HG03066 (cell line): Measurements from ENCODE around the gene PICALM.

Experiments
- ATAC-seq: cut with Tn5 transposase; IDR thresholded peaks from one replicate; pipeline ENCODE4 v1.9.1; 2021; ENCODE audit warnings: low read depth; ENCODE audit not compliant: unreplicated experiment

Gene PICALM

DNA sequence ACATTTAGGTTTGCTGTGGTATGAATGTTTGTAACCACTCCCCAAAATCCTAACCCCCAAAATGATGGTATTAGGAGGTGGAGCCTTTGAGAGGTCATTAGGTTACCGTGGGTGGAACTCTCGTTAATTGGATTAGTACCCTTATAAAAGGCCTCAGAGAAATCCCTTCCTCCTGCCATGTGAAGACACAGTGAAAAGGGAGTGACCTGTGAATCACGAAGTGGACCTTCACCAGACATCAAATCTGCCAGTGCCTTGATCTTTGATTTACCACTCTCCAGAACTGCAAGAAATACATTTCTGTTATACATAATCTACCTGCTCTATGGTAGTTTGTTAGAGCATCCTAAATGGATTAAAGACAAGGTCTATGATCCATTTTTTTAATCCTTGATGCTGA is 12.6 kb upstream of the PICALM start:
- ATAC-seq = no peak

DNA sequence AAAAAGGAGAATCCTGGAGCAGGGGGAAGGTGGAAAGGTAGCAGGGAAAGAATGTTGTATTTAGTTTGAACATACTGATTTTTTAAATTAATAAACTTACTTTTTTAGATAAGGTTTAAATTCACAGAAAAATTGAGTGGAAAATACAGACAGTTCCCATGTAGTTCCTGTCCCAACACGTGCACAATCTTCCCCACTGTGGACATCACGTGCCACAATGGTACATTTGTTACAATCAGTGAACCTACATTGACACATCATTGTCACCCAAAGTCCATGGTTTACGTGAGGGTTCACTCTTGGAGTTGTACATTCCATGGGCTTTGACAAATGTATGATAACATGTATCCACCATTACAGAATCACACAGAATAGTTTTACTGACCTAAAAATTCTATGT is 10.5 kb upstream of the PICALM start:
- no peak for ATAC-seq

DNA sequence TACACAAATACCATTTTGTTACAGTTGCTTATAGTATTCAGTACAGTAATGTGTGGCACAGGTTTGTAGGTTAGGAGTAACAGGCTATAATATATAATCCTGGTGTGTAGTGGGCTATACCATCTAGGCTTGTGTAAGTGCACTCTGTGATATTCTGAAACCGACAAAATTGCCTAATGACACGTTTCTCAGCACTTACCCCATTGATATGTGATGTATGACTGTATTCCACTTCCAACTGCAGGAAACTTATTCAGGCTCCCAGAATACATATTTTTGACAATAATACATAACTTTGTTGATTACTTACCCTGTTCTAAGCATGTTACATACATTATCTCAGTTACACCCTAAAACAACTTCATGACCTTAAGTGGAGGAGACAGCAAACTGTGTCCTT is 5.1 kb upstream of the PICALM start:
- no peak for ATAC-seq

DNA sequence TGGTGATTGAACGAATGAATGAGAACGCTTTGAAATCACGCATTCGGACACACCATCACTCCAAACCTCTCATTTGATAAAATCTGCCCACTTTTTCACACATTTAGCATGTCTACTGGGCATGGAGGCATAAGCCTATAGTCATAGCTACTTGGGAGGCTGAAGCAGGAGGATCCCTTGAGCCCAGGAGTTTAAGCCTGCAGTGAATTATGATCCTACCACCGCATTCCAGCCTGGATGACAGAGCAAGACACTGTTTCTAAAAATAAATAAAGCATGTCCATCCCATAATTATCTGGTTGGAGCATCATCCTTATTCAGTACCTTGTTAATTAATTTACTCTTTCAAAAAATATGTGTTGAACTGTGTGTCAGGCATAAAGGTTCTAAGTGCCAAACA is 3.3 kb upstream of the PICALM start:
- no peak for ATAC-seq

DNA sequence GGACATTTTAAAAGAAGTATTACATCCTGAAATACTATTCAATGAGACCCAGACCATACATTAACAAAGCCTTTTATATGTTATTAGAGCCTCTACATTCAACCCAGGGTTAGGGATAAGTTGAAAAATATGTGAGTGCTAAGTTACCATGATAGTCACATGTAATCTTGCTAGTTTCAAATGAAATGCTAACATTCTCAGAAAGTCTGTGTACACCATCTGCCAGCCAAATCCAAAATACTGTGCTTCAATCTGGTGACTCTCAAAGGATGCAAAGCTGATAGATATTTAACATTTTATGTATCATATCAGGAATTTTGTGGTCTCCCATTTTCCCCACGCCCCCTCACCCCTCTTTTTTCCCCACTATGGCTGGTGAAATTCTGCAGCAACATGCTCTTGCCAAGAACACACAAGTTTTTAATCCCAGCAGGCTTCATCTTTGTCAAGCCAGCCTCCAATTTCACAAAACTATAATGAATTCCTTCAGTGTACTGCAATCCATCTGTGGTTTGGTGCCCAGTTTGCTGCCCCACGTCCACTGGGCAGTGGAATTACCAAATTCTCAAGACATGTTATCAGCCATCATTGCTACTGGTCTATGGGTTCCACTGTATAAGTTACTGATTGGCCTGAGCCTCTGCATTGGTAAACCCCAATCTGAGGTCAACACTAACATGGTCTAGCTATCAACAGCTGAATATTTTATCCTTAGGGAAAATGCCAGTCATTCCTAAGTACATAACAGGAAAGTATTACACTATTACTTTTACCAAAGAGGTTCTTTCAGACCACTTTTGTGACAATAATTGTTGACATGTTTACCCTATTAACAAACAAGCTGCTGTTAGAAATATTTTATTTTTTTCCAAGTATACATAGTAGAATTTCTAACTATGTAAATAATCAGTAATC is 1.5 kb upstream of the PICALM start:
- no peak for ATAC-seq

DNA sequence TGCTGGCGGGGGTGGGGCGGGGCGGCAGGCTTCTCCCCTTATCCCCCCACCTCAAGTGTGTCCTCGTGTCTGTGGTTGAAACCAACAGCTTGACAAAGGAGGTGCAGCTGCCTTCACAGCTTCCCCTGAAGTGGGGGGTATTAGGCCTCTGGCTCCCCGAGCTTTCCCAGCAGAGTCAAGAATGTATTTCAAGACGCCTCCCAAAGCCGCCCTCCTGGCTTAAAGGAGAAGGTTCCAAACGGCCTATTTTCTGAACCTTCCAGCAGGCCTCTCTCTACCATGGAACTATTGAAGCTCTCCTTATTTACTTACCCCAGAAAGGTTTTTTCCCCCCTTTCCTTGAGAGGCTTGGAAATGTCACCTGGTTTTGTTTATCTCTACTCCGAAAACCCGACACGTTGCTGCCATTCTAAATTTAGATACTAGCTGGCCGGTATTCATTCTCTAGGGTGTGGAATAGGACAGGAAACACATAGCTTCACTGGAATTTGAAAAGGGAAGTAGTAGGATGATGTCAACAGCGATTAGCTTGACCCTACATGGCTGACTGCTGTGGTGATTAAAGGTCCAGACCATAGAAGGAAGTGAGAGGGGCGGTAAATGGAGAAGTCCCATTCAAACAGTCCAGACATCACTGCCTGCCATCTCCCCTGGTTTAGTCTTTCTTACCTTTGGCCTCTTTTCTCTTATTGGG is 671 bp upstream of the PICALM start:
- ATAC-seq = peak; percentile 51

DNA sequence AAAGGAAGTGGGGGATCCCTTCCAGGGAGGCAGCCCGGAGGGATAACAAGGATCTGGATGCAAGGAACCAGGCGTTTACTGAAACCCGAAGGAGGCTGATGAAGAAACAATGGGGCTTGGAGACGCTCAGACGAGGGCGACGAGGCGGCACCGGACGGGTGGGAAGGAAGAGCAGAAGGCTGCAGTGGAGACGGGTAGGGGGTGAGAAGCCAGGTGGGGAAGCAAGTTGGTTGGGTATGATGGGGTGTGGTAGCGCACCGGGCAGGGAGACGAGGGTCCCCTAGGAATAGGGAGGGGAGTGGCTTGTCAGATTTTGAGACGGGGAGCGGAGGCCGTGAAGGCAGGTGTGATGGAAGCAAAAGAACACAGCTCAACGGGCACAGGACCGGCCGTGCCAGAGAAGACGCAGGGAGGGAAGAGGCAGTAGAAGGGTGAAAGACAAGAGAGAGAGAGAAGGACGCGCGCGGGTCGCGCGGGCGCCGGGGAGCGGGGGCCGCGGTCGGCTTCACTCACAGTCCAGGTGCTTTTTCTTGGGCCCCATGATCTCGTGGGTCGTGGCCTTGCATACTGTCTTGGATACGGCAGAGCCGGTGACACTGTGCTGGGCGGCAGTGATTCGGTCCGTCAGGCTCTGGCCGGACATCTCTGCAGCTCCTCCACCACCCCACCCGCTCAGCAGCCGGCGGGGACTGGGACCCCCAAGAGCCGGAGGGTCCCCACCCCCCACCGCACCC is 579 bp downstream of the PICALM start:
- ATAC-seq = peak; percentile 15

DNA sequence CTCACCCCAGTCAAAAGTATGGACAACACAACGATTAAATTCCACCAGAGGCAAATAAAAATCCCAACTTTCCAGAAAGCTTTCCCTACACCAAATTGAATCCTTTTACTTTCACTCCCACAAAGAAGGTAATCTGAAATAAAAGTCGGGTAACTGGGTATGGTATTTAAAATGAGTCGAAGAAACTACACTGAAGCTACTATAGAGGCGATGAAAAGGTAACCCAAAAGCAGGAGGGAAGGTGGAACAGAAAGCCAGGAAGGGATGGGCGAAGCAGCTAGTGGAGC is 1.1 kb downstream of the PICALM start:
- no peak for ATAC-seq

DNA sequence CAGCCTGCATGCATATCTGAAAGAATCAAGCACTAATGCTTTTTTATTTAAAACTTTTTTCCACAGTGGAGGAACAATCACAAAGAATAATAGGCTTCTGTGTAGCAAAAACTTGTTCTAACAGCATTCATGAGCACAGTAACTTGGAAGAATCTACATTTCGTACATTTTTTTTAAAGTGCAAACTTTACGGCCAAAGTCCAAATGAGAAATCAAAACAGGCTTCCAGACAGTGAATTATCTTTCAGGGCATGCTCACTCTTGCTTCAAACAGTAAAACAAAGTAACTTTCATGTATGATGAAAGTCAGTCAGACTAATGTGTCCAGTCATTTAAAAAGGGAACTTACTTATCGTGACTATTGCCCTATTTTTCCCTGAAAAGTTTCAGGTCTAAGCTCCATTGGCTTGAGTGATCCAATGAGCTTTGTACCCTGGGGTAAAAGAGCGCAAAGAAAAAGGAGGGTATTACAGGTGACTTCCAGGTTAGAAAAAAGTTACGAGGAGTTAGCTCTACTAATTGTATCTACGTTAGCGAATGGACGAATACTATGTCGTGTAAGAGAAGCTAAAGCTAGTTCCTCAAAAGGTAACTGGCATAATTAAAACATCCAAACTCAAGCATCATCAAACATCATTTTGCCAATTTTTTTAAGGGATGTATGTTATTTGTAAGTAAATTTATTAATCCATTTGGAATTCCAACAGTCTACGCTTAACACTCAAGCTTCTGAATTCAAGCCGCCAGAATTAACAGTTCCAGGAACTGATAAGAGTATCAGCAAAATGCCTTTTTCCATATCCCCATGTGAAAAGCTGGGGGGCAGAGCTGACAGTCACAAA is 1.7 kb downstream of the PICALM start:
- no peak for ATAC-seq

DNA sequence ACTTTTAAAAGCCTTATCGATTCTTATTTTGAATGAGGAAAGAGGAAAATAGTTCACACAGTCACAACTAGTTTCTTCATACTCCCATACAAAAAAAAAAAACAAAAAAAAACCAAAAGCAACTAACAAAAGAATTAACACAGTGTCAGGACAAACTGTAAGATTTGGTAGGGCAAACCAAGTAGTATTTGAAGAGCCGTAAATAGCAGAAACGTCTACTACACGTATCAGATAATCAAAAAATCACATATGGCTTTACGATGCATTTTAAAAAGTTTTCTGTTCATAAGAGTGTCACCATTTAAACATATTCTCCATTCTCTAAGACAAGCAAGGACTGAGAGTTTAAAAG is 2.3 kb downstream of the PICALM start:
- ATAC-seq = no peak

DNA sequence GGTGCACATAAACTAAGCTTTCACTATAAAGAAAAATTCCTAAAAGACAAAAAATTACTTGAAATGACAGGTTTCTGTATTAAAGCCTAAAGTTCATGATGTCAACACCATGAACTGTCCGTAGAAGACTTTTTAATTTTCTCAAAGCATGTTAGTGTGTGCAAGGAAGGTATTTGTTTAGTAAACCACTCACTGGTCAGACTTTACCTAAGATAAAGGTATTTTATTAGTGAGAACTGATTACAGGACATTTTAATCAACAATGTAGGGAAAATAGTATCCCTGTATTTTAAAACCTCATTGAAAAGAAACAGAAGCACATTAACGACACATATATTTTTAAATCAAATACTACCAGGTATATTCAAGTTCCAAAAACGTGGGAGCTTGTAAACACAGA is 2.9 kb downstream of the PICALM start:
- ATAC-seq = no peak

DNA sequence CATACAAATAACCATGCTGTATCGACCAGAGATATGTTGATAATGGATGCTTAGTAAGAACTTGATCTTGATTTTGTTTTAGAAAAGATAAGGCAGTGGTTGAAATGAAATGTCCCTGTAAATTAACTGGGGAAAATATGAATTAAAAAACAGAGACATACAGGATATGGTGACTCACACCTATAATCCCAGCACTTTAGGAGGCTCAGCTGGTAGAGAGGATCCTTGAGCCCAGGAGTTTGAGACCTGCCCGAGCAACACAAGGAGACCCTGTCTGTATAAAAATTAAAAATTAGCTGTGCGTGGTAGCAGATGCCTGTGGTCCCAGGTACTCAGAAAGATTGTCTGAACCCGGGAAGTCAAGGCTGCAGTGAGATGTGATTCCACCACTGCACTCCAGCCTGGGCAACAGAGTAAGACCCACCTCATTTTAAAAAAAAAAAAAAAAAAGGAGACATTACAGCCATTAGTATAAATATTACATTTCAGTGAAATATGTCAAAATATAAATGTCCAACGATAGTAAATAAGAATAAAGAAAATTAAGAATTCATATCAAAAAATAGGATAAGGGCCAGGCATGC is 4.6 kb downstream of the PICALM start:
- no peak for ATAC-seq

DNA sequence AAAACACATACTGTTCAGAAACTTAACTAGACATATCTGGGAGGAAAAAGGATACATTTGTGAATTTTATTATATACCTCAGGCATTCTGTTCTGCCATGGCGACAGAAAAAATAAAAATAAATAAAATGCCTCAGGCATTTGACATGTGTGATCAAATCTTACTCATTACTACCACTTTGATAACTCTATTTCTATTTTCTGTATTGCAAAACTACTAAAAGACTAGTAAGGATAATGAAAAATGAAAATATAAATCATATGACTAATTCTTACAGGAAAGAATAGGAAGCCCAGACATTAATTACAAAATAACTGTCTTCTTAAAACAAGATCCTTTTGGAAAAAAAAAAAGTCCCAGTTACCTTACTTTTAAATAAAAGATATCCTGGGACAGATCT is 5.3 kb downstream of the PICALM start:
- ATAC-seq = no peak

DNA sequence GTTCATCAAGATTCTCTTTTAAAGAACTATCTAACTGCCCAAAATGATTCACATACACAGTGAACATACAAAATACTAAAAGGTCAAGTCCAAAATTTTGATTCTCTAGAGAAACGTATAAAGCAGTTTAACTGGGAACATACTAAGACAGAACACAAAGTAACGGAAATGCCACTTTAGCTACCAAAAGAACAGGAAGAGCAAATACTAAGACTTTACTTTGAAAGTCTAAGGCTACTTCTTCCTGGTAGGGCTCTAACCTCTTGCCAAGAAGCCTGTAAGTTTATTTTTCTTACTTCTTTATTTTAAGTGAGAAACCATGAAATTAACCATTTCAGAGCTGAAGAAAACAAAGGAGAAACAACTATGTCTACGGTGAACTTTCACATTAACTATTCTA is 6.2 kb downstream of the PICALM start:
- no peak for ATAC-seq

DNA sequence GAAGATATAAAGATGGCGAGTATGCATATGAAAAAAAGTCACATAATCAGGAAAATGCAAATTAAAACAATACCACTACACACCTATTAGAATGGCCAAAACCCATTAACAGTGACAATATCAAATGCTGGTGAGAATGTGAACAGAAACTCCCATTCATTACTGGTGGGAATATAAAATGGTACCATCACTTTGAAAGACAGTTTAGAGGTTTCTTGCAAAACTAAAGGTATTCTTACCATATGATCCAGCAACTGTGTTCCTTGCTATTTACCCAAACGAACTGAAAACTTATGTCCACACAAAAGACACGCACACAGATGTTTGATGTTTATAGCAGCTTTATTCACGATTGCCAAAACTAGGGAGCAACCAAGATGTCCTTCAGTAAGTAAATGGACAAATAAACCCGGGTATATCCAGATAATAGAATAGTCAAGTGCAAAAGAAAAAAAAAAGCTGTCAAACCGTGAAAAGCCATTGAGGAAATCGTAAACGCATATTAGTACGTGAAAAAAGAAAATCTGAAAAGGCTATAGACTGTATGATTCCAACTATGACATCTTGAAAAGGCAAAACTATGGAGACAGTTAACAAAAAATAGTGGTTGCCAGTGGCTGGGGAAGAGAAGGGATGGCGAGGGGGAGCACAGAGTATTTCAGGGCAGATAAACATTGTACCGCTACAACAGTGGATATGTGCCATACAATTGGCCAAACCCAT is 7.2 kb downstream of the PICALM start:
- no peak for ATAC-seq

DNA sequence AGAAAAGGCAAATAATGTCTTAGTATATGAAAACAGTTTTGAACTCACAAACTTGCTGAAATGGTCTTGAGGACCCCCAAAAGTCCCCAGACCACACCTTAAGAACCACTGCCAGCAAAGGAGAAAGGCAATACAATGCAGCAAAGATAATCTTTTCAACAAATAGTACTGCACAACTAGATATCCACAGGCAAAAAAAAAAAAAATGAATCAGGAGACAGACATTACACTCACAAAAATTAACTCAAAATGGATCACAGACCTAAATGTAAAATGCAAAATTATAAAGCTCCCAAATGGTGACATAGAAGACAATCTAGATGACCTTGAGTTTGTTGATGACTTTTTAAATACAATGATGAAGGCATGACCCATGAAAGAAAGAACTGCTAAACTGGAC is 8.3 kb downstream of the PICALM start:
- ATAC-seq = no peak

DNA sequence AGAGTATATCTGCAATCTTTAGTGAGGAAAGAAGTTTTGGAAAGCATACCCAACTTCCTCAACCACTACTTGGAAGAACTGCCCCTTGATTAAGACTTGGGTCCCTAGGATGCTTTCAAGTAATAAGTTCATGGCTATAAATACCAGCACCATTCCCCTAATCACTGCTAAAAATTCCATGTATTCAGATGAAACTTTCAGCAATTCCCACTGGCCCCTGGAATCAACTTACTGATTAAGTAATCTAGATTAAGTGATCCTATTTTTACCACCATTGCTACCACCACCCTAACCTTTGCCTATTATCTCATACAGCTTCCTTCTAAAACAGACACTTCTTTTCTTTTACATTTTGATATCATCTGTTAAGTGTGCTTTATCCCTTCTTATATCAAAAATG is 10.5 kb downstream of the PICALM start:
- ATAC-seq = no peak

DNA sequence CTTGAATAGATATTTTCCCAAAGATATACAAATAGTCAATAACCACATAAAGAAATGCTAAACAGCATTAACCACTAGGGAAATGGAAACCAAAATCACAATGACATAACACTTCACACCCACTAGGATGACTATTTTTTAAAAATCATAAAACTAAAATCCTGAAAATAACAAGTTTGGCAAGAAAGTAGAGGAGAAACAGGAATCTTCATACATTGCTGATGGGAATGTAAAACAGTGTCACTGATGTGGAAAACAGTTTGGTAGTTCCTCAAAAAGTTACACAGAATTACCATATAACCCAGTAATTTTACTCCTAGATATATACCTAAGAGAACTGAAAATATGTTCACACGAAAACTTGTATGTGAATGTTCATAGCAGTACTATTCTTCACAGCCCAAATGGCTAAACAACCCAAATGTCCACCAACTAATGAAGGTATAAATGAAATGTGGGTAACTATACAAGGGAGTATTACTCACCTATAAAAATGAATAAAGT is 12.5 kb downstream of the PICALM start:
- ATAC-seq = no peak
